PC-3 (cell line): ENCODE results near the gene TUBA3D. TPM values are rescaled to one million over a fixed set of nuclear protein-coding genes. Genes with fewer than 3 reads are reported as not detected.
"Not testable (repeated sequence)": the region's sequence is repeated elsewhere in the genome, so short reads cannot be mapped to it uniquely, and the experiment has no call there.

ENCODE experiments used
- ATAC-seq: fragments of 200-7000 bp; cut with Tn5 transposase; 2 replicates; pipeline ENCODE4 v1.9.1; 2020; ENCODE audit warnings: mild to moderate bottlenecking, moderate library complexity
- BruUV-seq: library from RNA; stranded (reverse); fragments of 400-500 nt; replicated peaks from 2 replicates; lab custom pipeline; 2021; lab: Mats Ljungman, UMichigan
- CTCF ChIA-PET: fragments of 300-600 bp; sonication (Branson Sonifier 250); formaldehyde crosslinking; loops from one replicate; lab custom pipeline; 2022; ENCODE audit warnings: antibody characterized with exemption; lab: Charles Lee
- POLR2A ChIA-PET: fragments of 300-600 bp; sonication (Branson Sonifier 250); formaldehyde crosslinking; loops from one replicate; lab custom pipeline; 2022; ENCODE audit warnings: antibody characterized with exemption; ENCODE audit not compliant: unreplicated experiment; lab: Charles Lee
- DNase-seq: peaks from one replicate; pipeline ENCODE4 v3.0.0-alpha.2; 2015
- H2AFZ ChIP-seq: fragments of 300-600 bp; sonication (generic); 2 replicates; pipeline ENCODE4 v1.6.0; 2016; ENCODE audit warnings: antibody characterized with exemption, low read length
- H3F3A ChIP-seq: fragments of 300-600 bp; sonication (generic); one replicate; pipeline ENCODE4 v1.6.0; 2017; ENCODE audit warnings: antibody characterized with exemption, low read length, control low read depth, mild to moderate bottlenecking; ENCODE audit not compliant: unreplicated experiment
- H3K27ac ChIP-seq: fragments of 300-600 bp; sonication (generic); 2 replicates; pipeline ENCODE4 v1.5.1; 2016; ENCODE audit warnings: mild to moderate bottlenecking, low read length
- H3K27me3 ChIP-seq: fragments of 300-600 bp; sonication (generic); 2 replicates; pipeline ENCODE4 v1.6.1; 2016; ENCODE audit warnings: low read length, mixed read lengths
- H3K36me3 ChIP-seq: fragments of 300-600 bp; sonication (generic); 2 replicates; pipeline ENCODE4 v1.6.1; 2016; ENCODE audit warnings: low read depth, mixed run types, low read length, mixed read lengths
- H3K4me1 ChIP-seq: fragments of 300-600 bp; sonication (generic); 2 replicates; pipeline ENCODE4 v1.5.1; 2016; ENCODE audit warnings: low read length; ENCODE audit not compliant: insufficient read depth
- H3K4me2 ChIP-seq: fragments of 300-600 bp; sonication (generic); 2 replicates; pipeline ENCODE4 v1.6.0; 2016; ENCODE audit warnings: low read length
- H3K4me3 ChIP-seq: fragments of 300-600 bp; sonication (generic); 2 replicates; pipeline ENCODE4 v1.5.1; 2016; ENCODE audit warnings: mild to moderate bottlenecking, low read length, mixed read lengths
- H3K79me2 ChIP-seq: fragments of 300-600 bp; sonication (generic); 2 replicates; pipeline ENCODE4 v1.6.1; 2017; ENCODE audit warnings: low read length, mixed read lengths
- H3K9ac ChIP-seq: fragments of 300-600 bp; sonication (generic); 2 replicates; pipeline ENCODE4 v1.6.0; 2016; ENCODE audit warnings: mild to moderate bottlenecking, low read length
- H3K9me2 ChIP-seq: fragments of 300-600 bp; sonication (generic); replicated peaks from 2 replicates; pipeline ENCODE4 v1.6.1; 2016; ENCODE audit warnings: mixed run types, low read length, mixed read lengths
- H3K9me3 ChIP-seq: fragments of 300-600 bp; sonication (generic); 2 replicates; pipeline ENCODE4 v1.6.1; 2016; ENCODE audit warnings: low read length, mixed read lengths
- H4K20me1 ChIP-seq: fragments of 300-600 bp; sonication (generic); 2 replicates; pipeline ENCODE4 v1.6.1; 2016; ENCODE audit warnings: low read length, mixed read lengths
- intact Hi-C: fragments of 100-400 bp; cut with micrococcal nuclease; formaldehyde crosslinking; loops from 2 replicates; pipeline ENCODE4 v1.9.0; 2023
- total RNA-seq: library from RNA; depleted of rRNA; stranded (reverse); fragments of >200 nt; gene quantifications from 2 replicates; pipeline ENCODE4 v1.2.3, GENCODE V29; 2014

Gene TUBA3D
- total RNA-seq, 1 experiment from 2014 or later: not detected

DNA sequence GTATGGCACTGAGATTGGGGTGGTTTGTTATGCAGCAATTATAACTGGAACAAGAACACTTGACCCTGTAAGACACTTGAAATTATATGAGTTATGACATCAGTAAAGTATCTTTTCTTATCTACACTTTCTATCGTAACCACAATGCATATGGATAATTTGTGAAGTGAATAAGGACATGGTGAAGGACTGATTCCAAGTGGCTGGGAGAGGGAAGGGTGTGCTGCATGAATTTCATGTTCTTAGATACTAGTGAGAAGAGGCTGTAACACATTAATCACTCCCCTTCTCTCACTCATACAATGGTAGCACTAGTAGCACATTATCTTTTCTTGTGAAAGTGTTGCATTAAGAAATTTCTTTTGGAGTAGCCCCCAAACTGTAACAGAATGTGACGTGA lies 21.0 kb upstream of the TUBA3D start:
- H3K27me3 ChIP-seq, H3K36me3 ChIP-seq, H4K20me1 ChIP-seq, DNase-seq, H3K4me3 ChIP-seq, CTCF ChIA-PET, H3F3A ChIP-seq, H3K4me1 ChIP-seq, POLR2A ChIA-PET, BruUV-seq, H3K9me3 ChIP-seq, H3K9me2 ChIP-seq, intact Hi-C loops, H3K9ac ChIP-seq, H3K79me2 ChIP-seq, H3K27ac ChIP-seq, H3K4me2 ChIP-seq, ATAC-seq, H2AFZ ChIP-seq: not testable (repeated sequence)

- H3K9me2 ChIP-seq, DNase-seq, H3K9me3 ChIP-seq, H3K79me2 ChIP-seq, H3F3A ChIP-seq, H3K4me3 ChIP-seq, H3K27me3 ChIP-seq, intact Hi-C loops, ATAC-seq, H3K27ac ChIP-seq, H4K20me1 ChIP-seq, H3K4me1 ChIP-seq, CTCF ChIA-PET, H3K9ac ChIP-seq, POLR2A ChIA-PET, BruUV-seq, H2AFZ ChIP-seq, H3K4me2 ChIP-seq, H3K36me3 ChIP-seq: not testable (repeated sequence)
Measured at GRCh38 chr2:131467722-131468121, 8.2 kb upstream of the TUBA3D start.

DNA sequence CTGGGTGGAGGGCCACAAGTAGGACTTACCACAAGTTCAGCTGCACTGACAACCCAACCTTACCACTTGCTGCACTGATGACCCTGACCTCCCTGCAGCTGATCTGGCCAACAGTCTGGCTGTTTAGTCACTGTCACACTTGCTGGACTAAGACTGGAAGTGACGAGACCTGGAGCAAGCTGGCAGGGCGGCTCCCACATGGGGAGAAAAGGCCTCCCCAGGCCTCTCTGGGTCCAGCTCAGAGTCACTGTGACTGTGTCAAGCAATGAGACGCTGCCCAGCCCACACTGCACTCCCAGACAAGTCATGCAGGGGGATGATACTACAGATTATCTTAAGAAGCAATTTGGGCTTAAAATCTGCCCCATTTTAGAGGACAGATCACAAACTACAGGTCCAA lies 5.0 kb upstream of the TUBA3D start:
- H3K9ac ChIP-seq, BruUV-seq, H3K4me2 ChIP-seq, intact Hi-C loops, POLR2A ChIA-PET, DNase-seq, H2AFZ ChIP-seq, H3K9me2 ChIP-seq, H3K9me3 ChIP-seq, H3K27ac ChIP-seq, H3K27me3 ChIP-seq, H3K4me1 ChIP-seq, H3F3A ChIP-seq, H3K4me3 ChIP-seq, ATAC-seq, H4K20me1 ChIP-seq, H3K79me2 ChIP-seq, CTCF ChIA-PET, H3K36me3 ChIP-seq: not testable (repeated sequence)

- DNase-seq, H3K9me2 ChIP-seq, H3K4me1 ChIP-seq, intact Hi-C loops, CTCF ChIA-PET, BruUV-seq, H3K9ac ChIP-seq, H3K27ac ChIP-seq, H3K9me3 ChIP-seq, H3K27me3 ChIP-seq, ATAC-seq, H3K36me3 ChIP-seq, H2AFZ ChIP-seq, POLR2A ChIA-PET, H3F3A ChIP-seq, H3K4me2 ChIP-seq, H3K4me3 ChIP-seq, H3K79me2 ChIP-seq, H4K20me1 ChIP-seq: not testable (repeated sequence)
Measured at GRCh38 chr2:131471624-131472023, 4.3 kb upstream of the TUBA3D start.

DNA sequence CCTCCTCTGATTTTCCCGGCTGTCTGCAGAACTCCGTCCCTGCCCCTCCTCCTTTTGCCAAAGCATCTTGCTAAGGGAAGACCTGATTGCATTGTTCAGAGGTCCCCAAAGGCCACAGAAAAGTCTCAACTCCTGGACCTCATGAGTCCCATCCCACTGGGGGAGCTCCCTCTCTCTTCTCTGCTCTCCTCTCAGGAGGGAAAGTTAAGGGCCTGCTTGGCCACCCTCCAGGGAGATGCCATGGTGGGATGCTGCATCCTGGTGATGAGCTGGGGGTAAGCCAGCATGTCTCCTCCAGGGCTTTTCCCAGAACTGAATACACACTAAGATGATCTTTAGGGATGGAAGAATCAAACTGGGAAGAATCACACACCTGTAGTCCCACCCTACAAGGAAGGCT lies 2.7 kb upstream of the TUBA3D start:
- POLR2A ChIA-PET, CTCF ChIA-PET, ATAC-seq: not testable (repeated sequence)

GRCh38 chr2:131476363-131476762 lies 444 bp downstream of the TUBA3D start:
- CTCF ChIA-PET, intact Hi-C loops: not testable (repeated sequence)

More for the DNA sequence above, 2.7 kb upstream of the TUBA3D start:
- H3K9ac ChIP-seq, BruUV-seq, H3K4me1 ChIP-seq, H3F3A ChIP-seq, H3K9me2 ChIP-seq, H2AFZ ChIP-seq, H4K20me1 ChIP-seq, H3K4me2 ChIP-seq, H3K27ac ChIP-seq, H3K4me3 ChIP-seq, H3K36me3 ChIP-seq, intact Hi-C loops, H3K27me3 ChIP-seq, DNase-seq, H3K9me3 ChIP-seq, H3K79me2 ChIP-seq: not testable (repeated sequence)

DNA sequence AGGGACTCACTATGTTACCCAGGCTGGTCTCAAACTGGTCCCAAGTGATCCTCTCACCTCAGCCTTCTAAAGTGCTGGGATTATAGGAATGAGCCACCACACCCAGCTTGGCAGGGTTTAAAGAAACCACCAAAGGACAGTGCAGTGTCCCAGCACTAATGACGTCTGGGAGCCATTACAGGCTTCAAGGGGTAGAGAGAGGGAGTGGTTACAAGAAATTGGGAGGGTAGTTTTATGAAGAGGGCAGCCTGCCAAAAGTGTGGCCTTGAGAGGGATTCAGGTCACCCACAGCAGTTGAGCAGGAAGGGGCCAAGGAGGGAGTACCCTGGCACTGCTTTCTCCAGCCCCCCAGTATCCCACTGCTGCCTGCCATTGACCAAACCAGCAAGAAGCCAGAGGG lies 1.3 kb downstream of the TUBA3D start:
- not testable (repeated sequence) for BruUV-seq

More at GRCh38 chr2:131476363-131476762, 444 bp downstream of the TUBA3D start:
- H3K4me1 ChIP-seq, H3K4me2 ChIP-seq, H4K20me1 ChIP-seq, H3F3A ChIP-seq, POLR2A ChIA-PET, H3K9me2 ChIP-seq, ATAC-seq, H3K27me3 ChIP-seq, H3K79me2 ChIP-seq, DNase-seq, H3K27ac ChIP-seq, BruUV-seq, H2AFZ ChIP-seq, H3K36me3 ChIP-seq, H3K4me3 ChIP-seq, H3K9me3 ChIP-seq, H3K9ac ChIP-seq: not testable (repeated sequence)

More for the DNA sequence above, 1.3 kb downstream of the TUBA3D start:
- DNase-seq, H3K79me2 ChIP-seq, H3K9me2 ChIP-seq, intact Hi-C loops, H3K4me2 ChIP-seq, H3K9me3 ChIP-seq, H3K4me1 ChIP-seq, POLR2A ChIA-PET, H3F3A ChIP-seq, H3K4me3 ChIP-seq, H3K27ac ChIP-seq, CTCF ChIA-PET, H2AFZ ChIP-seq, H3K36me3 ChIP-seq, H3K27me3 ChIP-seq, H3K9ac ChIP-seq, ATAC-seq, H4K20me1 ChIP-seq: not testable (repeated sequence)
